DND-41 (cell line): ENCODE data around the gene CASQ1.

ENCODE experiments used
- ATAC-seq: fragments of 200-7000 bp; cut with Tn5 transposase; 3 replicates; pipeline ENCODE4 v1.9.1; 2021; ENCODE audit warnings: low read depth; ENCODE audit not compliant: insufficient read depth
- DNase-seq: peaks from one replicate; pipeline ENCODE4 v3.0.0-alpha.2; 2020
- H2AFZ ChIP-seq: 2 replicates; pipeline ENCODE4 v1.6.0; 2012; ENCODE audit warnings: low read depth, low read length
- H3K27ac ChIP-seq: 2 replicates; pipeline ENCODE4 v1.5.1; 2012; ENCODE audit warnings: low read length, inconsistent platforms
- H3K27me3 ChIP-seq: fragments of 200-600 bp; sonication (generic); 2 replicates; pipeline ENCODE4 v1.6.0; 2012; ENCODE audit warnings: low read length, mild to moderate bottlenecking, inconsistent platforms; ENCODE audit not compliant: insufficient read depth, poor library complexity
- H3K36me3 ChIP-seq: 2 replicates; pipeline ENCODE4 v1.5.1; 2012; ENCODE audit warnings: low read length, inconsistent platforms; ENCODE audit not compliant: insufficient read depth
- H3K4me1 ChIP-seq: 2 replicates; pipeline ENCODE4 v1.5.1; 2012; ENCODE audit warnings: mild to moderate bottlenecking, low read length; ENCODE audit not compliant: insufficient read depth
- H3K4me2 ChIP-seq: 2 replicates; pipeline ENCODE4 v1.6.0; 2012; ENCODE audit warnings: mild to moderate bottlenecking, moderate library complexity, low read length, inconsistent platforms; ENCODE audit not compliant: insufficient read depth
- H3K4me3 ChIP-seq, 2 experiments: fragments of 200-600 bp in 1 of 2; shearing (Covaris generic) in 1 of 2; 2 replicates each; pipeline ENCODE4 v1.5.1; 2012 to 2016; ENCODE audit warnings: inconsistent platforms in 2 of 2, low read length in 2 of 2, mild to moderate bottlenecking in 2 of 2, low read depth in 1 of 2, moderate library complexity in 1 of 2
- H3K79me2 ChIP-seq: 2 replicates; pipeline ENCODE4 v1.6.0; 2012; ENCODE audit warnings: low read length, inconsistent platforms; ENCODE audit not compliant: insufficient read depth
- H3K9ac ChIP-seq: 2 replicates; pipeline ENCODE4 v1.6.0; 2012; ENCODE audit warnings: low read depth, mild to moderate bottlenecking, inconsistent platforms, low read length, moderate library complexity
- H3K9me3 ChIP-seq: 2 replicates; pipeline ENCODE4 v1.5.1; 2012; ENCODE audit warnings: low read length, moderate library complexity, mild to moderate bottlenecking, inconsistent platforms; ENCODE audit not compliant: insufficient read depth, severe bottlenecking
- H4K20me1 ChIP-seq: 2 replicates; pipeline ENCODE4 v1.6.0; 2012; ENCODE audit warnings: low read length; ENCODE audit not compliant: insufficient read depth
- EZH2 ChIP-seq: IDR thresholded peaks from 3 replicates; pipeline ENCODE4 v1.6.1; 2012; ENCODE audit warnings: borderline replicate concordance, low read depth, mild to moderate bottlenecking, moderate library complexity, low read length, inconsistent platforms; ENCODE audit not compliant: severe bottlenecking
- TF ChIP-seq, protein P1 (sequence below): IDR thresholded peaks from 2 replicates; pipeline ENCODE4 v1.5.1; 2012; ENCODE audit warnings: borderline replicate concordance, low read length, moderate library complexity, mild to moderate bottlenecking; ENCODE audit not compliant: poor library complexity, severe bottlenecking; ENCODE audit errors: extremely low read depth

Gene CASQ1

DNA sequence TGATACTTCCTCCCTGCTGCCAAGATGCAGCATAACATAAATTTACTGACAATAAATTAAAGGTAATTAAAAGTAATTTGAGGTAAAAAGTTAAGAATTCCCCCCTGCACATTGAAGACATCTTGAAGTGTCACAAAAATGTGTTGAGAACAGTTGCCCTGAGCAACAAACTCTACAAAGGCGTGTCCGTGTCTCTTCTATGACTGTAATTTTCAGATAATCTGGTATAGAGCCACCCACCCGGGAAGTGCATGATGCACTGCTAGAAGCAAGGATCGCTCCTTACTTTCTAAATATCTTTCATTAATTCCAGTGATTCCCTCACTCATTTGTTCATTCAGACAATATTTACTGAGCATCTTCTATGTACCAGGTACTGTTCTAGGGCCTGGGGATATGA lies 11.0 kb upstream of the CASQ1 start:
- no peak overlapping the region for H3K4me2 ChIP-seq

DNA sequence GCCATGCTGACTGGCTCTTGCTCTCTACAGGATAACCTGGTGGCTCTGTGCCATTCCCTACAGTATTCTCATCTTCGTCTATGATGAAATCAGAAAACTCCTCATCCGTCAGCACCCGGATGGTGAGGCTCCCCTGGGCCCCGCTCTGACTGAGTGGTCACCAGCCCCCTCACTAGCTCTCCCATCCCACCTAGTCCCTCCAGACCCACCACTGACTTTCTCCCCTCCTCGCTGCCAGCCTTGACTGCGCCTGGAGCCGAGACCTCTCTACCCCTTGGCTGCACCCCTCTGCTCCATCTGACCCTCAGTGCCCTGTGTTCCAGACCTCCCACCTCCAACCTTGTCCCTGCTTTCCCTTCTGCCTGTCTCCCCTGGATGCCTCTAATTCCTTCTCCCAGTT lies 4.1 kb upstream of the CASQ1 start:
- H3K27ac ChIP-seq, result no peak overlapping the region
- TF ChIP-seq, protein P1, sequence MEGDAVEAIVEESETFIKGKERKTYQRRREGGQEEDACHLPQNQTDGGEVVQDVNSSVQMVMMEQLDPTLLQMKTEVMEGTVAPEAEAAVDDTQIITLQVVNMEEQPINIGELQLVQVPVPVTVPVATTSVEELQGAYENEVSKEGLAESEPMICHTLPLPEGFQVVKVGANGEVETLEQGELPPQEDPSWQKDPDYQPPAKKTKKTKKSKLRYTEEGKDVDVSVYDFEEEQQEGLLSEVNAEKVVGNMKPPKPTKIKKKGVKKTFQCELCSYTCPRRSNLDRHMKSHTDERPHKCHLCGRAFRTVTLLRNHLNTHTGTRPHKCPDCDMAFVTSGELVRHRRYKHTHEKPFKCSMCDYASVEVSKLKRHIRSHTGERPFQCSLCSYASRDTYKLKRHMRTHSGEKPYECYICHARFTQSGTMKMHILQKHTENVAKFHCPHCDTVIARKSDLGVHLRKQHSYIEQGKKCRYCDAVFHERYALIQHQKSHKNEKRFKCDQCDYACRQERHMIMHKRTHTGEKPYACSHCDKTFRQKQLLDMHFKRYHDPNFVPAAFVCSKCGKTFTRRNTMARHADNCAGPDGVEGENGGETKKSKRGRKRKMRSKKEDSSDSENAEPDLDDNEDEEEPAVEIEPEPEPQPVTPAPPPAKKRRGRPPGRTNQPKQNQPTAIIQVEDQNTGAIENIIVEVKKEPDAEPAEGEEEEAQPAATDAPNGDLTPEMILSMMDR, result no peak
- no peak for TF ChIP-seq EZH2
- no peak overlapping the region for H2AFZ ChIP-seq

More for the DNA sequence above, 11.0 kb upstream of the CASQ1 start:
- Histone ChIP-seq H3K27ac (no peak overlapping the region), H3K4me1 (no peaks in the 10 kb centered on the region), H3K9ac (no peak overlapping the region), H3K4me3 (no peak overlapping the region), H2AFZ (no peak overlapping the region), H3K79me2 (no peaks in the 10 kb centered on the region), H4K20me1 (no peaks in the 10 kb centered on the region), H3K36me3 (no peaks in the 10 kb centered on the region), H3K9me3 (no peaks in the 10 kb centered on the region), H3K27me3 (peaks cover 29% of the 10 kb centered on the region)
- DNase-seq (no peak), ATAC-seq (no peak)
- TF ChIP-seq, protein P1, result no peak
- no peak for TF ChIP-seq EZH2

DNA sequence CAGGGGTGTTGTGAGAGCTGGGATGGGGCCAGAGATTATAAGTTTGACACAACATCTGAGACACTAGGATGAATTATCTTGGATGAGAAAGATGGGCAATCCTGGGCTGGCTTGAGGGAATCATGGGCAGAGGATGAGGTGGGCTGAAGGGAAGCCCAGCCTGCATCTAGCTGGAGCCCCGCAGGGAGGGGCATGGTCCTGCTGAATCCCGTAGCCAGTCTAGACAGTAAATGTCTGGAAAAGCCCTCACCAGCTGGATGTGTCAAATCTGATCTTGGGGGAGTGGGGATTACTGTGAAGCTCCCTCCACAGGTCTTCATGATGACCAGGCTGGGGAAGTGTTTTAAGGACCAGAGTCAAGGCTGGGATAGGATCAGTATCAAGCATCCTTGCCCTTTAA lies 3.6 kb upstream of the CASQ1 start:
- no peak for TF ChIP-seq EZH2
- TF ChIP-seq, protein P1, result no peak
- H3K79me2 ChIP-seq, result no peaks in the 10 kb centered on the region
- no peak overlapping the region for H3K27ac ChIP-seq
- no peaks in the 10 kb centered on the region for H3K9me3 ChIP-seq
- H3K4me1 ChIP-seq, result no peaks in the 10 kb centered on the region
- H2AFZ ChIP-seq, result no peak overlapping the region
- H3K9ac ChIP-seq, result no peak overlapping the region
- peaks cover 8% of the 10 kb centered on the region for H3K27me3 ChIP-seq
- DNase-seq (no peak), ATAC-seq (no peak)
- no peaks in the 10 kb centered on the region for H4K20me1 ChIP-seq
- no peak overlapping the region for H3K4me3 ChIP-seq
- no peak overlapping the region for H3K4me2 ChIP-seq
- no peaks in the 10 kb centered on the region for H3K36me3 ChIP-seq

More for the DNA sequence above, 4.1 kb upstream of the CASQ1 start:
- no peak overlapping the region for H3K4me3 ChIP-seq
- no peaks in the 10 kb centered on the region for H4K20me1 ChIP-seq
- no peaks in the 10 kb centered on the region for H3K9me3 ChIP-seq
- no peaks in the 10 kb centered on the region for H3K79me2 ChIP-seq
- H3K9ac ChIP-seq, result no peak overlapping the region
- ATAC-seq, result no peak
- DNase-seq, result no peak
- no peak overlapping the region for H3K4me2 ChIP-seq
- no peaks in the 10 kb centered on the region for H3K4me1 ChIP-seq
- H3K36me3 ChIP-seq, result no peaks in the 10 kb centered on the region
- peaks cover 8% of the 10 kb centered on the region for H3K27me3 ChIP-seq

- no peak overlapping the region for H3K4me2 ChIP-seq
- no peaks in the 10 kb centered on the region for H3K4me1 ChIP-seq
- H3K9me3 ChIP-seq, result no peaks in the 10 kb centered on the region
- no peak overlapping the region for H3K4me3 ChIP-seq
- no peak for DNase-seq
- peaks cover 8% of the 10 kb centered on the region for H3K27me3 ChIP-seq
- TF ChIP-seq, protein P1, result no peak
- no peak for TF ChIP-seq EZH2
- H3K79me2 ChIP-seq, result no peaks in the 10 kb centered on the region
- no peak for ATAC-seq
- no peak overlapping the region for H2AFZ ChIP-seq
- no peaks in the 10 kb centered on the region for H3K36me3 ChIP-seq
- no peak overlapping the region for H3K27ac ChIP-seq
- H3K9ac ChIP-seq, result no peak overlapping the region
- no peaks in the 10 kb centered on the region for H4K20me1 ChIP-seq
Measured at GRCh38 chr1:160187407-160187806, 3.0 kb upstream of the CASQ1 start.
